MM.1S (cell line): Measurements from ENCODE around the gene KIAA0825.

Source experiments
- EZH2 ChIP-seq: fragments of 300-600 bp; sonication (generic); optimal IDR thresholded peaks from 2 replicates; pipeline ENCODE3; 2017; ENCODE audit warnings: low read depth, mild to moderate bottlenecking, antibody characterized with exemption, low read length, mixed read lengths
- EZH2phosphoT487 ChIP-seq: fragments of 300-600 bp; sonication (generic); IDR thresholded peaks from 2 replicates; pipeline ENCODE4 v1.6.1; 2018; ENCODE audit warnings: antibody characterized with exemption, low read length
- TF ChIP-seq, protein P1 (sequence below): fragments of 300-600 bp; sonication (generic); IDR thresholded peaks from 2 replicates; pipeline ENCODE4 v1.5.1; 2016; ENCODE audit warnings: antibody characterized with exemption, low read length, mixed read lengths

DNA sequence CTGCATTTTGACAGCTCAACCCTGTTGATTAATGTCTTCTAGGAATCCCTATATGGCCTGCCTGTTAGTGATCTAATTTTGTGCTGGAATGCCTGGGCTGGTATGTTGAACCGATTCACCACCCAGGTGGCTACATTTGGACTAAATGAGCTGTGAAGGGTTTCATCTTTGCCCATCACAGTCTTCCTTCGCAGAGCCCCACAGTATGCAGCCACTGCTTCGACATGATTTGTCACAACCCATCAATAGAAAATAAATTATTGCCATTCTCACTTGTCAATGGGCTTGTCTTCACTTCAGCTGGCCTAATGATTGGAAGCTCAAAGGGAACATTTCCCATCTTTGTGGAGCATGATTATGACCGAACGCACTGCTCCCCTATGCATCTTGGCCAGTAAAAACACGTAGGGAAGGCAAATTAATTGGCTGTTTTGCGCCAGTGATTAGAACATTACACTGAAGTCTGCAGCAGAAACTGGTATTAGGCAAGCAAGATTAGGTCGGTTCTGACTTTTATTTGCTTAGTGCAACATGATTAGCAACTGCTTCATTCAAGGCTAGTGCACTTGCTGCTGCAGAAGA lies 408.5 kb downstream of the KIAA0825 start:
- TF ChIP-seq, protein P1, sequence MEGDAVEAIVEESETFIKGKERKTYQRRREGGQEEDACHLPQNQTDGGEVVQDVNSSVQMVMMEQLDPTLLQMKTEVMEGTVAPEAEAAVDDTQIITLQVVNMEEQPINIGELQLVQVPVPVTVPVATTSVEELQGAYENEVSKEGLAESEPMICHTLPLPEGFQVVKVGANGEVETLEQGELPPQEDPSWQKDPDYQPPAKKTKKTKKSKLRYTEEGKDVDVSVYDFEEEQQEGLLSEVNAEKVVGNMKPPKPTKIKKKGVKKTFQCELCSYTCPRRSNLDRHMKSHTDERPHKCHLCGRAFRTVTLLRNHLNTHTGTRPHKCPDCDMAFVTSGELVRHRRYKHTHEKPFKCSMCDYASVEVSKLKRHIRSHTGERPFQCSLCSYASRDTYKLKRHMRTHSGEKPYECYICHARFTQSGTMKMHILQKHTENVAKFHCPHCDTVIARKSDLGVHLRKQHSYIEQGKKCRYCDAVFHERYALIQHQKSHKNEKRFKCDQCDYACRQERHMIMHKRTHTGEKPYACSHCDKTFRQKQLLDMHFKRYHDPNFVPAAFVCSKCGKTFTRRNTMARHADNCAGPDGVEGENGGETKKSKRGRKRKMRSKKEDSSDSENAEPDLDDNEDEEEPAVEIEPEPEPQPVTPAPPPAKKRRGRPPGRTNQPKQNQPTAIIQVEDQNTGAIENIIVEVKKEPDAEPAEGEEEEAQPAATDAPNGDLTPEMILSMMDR, result no peak
- no peak for TF ChIP-seq EZH2
- TF ChIP-seq EZH2phosphoT487, result no peak
